GM12873 (cell line): Measurements from ENCODE around the gene ELAVL1.

Experiments used
- TF ChIP-seq, protein P1 (sequence below): IDR thresholded peaks from 2 replicates; pipeline ENCODE4 v1.5.1; 2012; ENCODE audit warnings: low read depth, mild to moderate bottlenecking, moderate library complexity, low read length, control low read depth; ENCODE audit not compliant: insufficient read depth; ENCODE audit errors: missing control alignments

ELAVL1 gene

DNA sequence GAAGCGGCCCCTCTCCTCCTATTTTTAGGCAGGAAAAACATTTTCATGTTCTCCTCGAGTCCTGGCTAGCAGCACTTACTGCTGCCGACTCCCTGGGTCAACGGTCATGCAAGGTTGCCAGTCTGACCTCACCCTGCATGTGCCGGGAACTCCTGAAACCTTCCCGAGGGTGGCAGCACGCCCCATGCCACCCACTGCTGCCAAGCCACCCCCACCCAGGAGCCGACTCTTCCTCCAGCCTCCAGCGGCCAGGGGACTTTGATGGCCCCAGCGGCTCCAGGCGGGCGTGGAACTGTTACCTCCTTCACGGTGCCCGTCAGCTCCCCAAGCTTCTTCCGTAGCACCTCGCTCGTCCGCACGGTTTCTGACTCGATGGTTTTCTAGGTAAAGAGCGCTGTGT is 70.7 kb downstream of the ELAVL1 start:
- TF ChIP-seq, protein P1, sequence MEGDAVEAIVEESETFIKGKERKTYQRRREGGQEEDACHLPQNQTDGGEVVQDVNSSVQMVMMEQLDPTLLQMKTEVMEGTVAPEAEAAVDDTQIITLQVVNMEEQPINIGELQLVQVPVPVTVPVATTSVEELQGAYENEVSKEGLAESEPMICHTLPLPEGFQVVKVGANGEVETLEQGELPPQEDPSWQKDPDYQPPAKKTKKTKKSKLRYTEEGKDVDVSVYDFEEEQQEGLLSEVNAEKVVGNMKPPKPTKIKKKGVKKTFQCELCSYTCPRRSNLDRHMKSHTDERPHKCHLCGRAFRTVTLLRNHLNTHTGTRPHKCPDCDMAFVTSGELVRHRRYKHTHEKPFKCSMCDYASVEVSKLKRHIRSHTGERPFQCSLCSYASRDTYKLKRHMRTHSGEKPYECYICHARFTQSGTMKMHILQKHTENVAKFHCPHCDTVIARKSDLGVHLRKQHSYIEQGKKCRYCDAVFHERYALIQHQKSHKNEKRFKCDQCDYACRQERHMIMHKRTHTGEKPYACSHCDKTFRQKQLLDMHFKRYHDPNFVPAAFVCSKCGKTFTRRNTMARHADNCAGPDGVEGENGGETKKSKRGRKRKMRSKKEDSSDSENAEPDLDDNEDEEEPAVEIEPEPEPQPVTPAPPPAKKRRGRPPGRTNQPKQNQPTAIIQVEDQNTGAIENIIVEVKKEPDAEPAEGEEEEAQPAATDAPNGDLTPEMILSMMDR = no peak

DNA sequence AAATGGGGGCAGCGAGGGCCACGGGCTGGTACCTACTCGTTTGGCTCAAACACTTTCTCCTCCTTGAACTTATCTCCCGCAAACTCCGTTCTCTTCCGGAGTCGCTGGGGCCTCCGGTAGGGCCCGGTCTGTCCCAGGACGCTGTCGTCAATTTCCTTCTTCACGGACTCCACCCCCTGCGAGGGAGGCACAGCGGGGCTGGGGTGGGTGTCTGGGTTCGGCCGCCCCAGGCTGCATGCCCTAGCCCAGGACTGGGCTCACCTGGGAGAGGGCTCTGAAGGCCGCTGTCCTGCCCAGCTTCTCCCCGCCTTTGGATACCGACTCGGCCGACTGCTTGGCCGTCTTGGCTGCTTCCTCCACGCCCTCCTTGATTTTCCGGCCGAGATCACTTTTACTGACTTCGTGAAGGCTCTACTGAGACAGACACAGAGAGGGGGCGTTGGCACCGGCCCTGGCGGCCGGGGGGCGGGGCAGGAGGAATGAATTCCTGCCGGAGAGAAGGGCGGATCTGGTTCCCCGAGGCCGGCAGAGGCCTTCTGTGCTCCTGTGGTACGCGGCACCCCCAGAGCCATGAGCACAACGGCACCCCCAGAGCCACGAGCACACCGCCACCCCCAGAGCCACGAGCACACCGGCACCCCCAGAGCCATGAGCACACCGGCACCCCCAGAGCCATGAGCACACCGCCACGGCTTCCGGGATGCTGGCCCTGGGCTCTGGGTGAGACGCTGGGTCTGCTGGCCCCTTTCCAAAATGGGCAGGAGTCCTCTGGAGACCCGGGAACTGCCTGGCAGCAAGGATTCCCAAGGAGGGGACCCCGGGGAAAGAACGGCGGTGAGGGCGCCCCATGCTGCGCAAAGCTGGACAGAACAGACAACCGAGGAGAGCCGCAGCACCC is 71.4 kb downstream of the ELAVL1 start:
- TF ChIP-seq, protein P1 = no peak

DNA sequence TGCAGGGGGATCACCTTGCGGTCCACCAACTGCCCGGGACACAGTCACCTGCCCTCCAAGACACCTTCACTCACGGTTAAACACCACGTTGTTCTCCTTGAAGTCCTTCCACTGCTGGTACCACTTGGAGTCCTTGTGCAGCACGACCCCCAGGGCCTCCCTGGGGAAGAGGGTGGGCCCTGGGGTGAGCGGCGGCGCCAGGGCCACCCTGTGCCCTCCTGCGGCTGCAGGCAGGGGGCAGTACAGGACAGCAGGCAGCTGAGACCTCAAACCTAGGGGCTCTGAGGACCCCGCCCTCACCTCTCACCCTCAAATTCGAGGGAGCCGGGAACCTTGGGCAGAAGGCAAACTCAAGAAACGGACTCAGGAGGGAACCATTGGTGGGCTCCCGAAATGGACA is 72.0 kb downstream of the ELAVL1 start:
- TF ChIP-seq, protein P1 = peak; percentile 23

DNA sequence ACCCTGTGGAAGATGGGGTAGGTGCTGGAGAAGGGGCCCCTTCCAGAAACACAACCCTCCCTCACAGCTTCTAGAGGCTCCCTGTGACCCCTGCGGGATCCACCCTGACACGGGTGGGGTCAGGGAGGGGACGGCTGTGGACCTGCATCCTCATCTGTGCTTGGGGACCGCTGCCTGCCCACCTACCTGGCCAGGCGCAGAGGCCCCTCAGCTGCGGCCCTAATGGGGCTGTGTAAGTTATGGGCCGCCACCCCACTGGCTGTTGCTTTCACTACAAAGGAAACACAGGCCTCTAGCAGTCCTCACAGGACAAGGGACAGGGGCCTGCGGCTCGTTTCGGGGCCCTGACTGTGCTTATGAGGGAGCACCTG is 72.5 kb downstream of the ELAVL1 start:
- TF ChIP-seq, protein P1 = no peak

DNA sequence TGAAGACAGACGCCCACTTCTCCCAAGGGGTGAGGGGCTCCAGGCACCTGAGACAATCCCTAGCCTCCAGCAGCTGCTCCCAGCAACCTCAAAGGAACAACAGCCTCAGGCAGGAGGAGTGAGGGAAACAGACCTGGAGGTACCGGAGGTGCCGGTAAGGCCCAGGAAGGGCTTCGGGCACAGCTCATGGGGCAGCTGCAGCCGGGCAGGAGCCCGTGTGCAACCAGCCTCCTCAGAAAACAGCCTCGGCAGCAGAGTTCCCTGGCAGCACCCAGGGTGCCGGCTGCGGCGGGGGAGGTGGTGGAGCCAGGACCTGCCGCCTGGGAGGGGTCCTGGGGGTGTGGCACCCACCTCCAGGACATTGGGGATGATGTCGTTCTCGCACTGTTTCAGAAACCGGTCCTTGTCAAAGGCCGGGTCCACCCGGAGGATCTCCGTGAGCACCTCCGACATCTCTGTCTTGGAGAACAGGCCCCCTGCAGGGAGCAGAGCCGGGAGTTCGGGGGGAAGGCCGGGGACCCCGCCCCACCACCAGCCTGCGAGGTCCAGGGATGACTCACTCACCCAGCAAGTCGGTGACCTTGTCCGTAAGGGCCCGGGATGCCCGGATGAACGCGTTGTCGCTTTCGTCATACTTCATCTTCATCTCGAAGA is 73.0 kb downstream of the ELAVL1 start:
- TF ChIP-seq, protein P1 = no peak

DNA sequence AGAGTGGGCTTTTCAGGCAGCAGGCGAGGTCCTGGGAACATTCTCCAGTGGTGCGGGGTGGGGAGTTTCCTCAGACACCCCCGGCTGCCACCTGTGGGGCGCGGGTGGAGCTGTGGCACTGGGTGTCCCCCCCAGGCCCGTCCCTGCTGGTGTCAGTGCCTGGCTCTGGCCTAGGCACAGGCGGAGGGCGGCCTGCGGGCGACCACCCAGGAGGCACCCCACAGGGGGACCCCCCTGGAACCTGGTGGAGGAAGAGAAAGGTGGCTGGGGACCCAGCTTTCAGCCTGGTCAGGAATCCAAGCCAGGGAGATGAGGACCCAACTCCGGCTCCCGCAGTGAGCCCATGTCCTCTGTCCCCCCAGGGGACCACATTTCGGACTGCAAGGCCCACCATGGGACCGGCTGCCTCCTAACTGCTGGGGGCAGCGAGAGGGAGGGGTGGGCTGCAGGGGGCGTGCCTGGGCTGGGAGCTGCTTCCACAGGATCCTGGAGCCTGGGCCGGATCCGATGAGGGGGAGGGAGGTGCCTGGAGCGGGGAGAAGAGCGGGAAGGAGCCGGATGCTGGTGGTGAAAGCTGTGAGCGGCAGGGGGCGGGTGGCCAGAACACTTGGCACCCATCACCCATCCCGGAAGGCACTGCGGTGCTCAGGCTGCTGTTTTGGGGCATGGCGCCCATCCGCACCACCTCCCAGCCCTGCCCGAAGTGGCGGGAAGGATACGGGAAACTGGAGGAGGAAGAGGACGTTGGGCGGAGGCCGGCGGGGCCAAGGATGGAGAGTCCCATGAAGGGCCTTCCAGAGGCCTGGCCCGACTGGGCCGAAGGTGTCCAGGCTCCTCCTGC is 74.0 kb downstream of the ELAVL1 start:
- TF ChIP-seq, protein P1 = no peak

DNA sequence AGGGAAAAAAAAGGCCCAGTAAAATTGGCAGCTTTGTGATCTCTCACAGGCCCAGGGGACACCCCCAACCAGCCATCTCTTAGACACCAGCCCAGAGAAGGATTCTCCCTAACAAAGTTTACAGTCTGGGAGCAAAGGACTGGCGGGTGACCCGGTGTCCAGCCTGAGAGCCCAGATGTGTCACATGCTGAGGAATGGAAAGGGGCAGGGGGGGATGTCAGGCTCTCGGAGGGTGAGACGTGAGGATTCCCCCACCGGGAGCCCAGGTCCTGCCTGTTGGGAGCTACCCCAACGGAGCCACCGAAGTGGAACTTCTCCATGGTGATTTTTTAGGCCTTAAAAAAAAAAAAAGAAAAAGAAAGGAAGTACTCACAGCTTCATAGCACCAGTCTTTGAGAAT is 74.7 kb downstream of the ELAVL1 start:
- TF ChIP-seq, protein P1 = no peak
